Renal pelvis (tissue), 4 donors: Measurements from ENCODE around the gene TRDN. TPM values are rescaled to one million over a fixed set of nuclear protein-coding genes. Genes with fewer than 3 reads are reported as not detected.

Experiments
- DNase-seq: peaks from one replicate; pipeline ENCODE4 v3.0.0-alpha.2; 2013
- polyA plus RNA-seq, 3 donors: library from polyadenylated mRNA; unstranded; fragments of 120-200 nt; gene quantifications; one replicate each; pipeline ENCODE4 v1.2.1, GENCODE V29; 2013; ENCODE audit not compliant: insufficient read length in 3 of 3

The TRDN gene
- polyA plus RNA-seq, 3 donors = 1.9 to 3.1 (median 2.7) TPM

DNA sequence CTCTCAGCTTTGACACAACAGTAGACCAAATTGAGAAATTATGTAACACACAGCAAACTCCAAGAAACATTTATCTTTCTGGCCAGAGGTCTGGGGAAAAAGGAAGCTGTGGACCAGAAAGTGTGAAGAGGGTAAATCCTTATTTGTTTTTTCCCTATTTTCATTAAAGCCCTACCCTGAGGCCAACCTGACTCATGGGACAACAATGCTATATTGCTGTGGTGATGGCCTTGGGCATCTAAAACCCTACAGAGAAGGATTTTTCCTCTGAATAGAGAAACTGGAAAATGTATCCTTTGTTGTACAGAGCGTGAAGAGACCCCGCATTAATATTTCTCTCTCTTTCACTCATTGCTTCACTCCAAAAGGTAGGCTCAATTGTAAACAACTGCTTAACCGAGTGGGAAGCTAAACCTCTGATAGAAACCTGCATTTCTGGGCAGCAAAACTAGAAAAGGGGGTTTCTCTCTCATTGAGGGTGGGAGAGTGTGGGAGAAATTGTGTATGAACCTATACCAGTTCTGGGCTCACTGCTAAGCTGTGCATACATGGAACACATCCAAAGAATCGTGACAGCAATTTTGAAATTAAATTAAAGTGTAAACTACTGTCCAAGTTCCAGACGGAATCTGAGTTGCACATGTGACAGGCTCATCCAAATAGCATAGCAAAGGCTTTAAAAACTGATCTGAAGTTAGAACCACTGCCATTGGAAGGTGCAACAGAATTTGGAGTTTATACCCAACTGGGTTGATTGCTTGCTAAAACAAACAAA, 465.2 kb downstream of the TRDN start:
- no peak for DNase-seq

DNA sequence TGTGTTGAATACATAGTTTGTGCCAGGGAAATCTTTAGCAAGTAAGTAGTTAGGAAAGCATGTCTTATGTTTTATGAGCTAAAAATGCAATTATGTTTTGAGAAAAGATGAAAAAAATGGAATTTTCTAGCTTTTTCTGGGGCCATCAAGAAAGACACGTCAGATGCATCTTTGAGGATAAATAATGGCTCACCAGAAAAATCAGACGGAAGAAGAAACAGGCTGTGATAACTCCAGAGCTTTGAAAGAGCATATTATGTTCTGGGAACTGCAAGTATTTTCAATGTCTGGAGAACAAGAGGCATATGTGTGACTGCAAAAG, 467.0 kb downstream of the TRDN start:
- no peak for DNase-seq

DNA sequence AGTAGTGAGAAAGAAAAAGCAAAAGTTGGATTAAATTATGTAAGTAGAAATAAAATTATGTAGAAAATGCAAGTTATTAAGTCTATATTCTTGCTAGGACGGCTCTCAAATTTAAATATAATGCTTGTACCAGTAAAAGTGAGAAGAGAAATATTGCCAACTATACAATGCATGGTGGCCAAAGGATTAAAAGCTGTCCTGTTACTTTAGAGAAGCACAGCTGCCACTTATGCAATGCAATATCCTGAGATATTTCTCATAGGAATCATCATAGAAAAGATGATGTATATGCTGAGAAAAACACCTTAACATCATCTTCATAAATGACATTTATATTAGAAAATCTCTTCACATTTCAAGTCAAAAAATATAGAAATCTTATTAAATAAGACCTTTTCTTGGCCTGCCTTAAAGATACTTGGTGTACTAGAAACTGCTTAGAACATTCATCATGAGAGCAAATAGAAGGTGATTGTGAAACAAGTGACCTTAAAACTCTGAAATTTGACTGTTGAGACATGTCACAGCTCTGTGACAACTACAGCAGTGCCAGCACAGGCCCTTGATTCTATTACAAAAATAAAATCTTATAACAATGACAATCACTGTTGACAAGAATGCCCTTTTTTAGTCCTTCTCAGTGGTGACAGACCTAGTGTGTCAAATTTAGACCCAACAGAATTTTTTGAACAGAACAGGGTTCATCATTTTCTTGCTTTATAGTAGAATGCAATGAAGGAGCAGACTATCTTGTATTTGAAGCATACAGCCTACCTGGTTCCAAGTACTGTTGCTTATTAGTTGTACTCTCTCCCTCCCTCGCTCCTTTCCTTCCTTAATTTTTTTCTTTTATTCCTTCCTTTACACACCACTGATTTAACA, 467.6 kb downstream of the TRDN start:
- DNase-seq = no peak

DNA sequence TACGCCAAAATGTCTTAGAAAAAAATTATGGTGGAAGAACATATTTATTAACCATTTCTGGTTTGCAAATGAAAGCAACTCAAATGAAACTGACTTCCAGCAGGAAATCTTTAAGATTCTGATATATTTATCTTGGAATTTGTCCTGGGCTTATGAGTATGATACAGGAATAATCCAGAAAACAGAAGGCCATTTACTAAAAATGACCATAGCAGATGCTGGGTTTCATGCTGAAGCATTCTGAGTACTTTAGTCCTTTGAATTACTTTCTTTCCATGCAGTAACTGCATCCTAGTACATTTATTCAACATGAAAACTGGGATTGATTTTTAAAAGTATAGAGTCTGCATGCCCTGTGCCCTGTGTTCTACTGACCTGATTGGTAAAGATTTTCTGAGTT, 468.3 kb downstream of the TRDN start:
- DNase-seq = no peak

Other genes with a start within 250 kb of the TRDN start
- 10 to 100 TPM; 14.1 to 20.8 (median 18.0) TPM for gene NKAIN2, start 166.9 kb upstream of the TRDN start, polyA plus RNA-seq